ACC112 (cell line): Measurements from ENCODE around the gene MCM10.

ENCODE experiments used
- H2AFZ ChIP-seq: fragments of 200-600 bp; sonication (generic); one replicate; pipeline ENCODE4 v1.6.0; 2017; ENCODE audit warnings: antibody characterized with exemption, low read length; ENCODE audit not compliant: unreplicated experiment
- H3K27ac ChIP-seq: fragments of 200-600 bp; sonication (generic); 2 replicates; pipeline ENCODE4 v1.5.1; 2014; ENCODE audit warnings: low read depth, mild to moderate bottlenecking, antibody characterized with exemption, low read length, moderate library complexity
- H3K27me3 ChIP-seq: fragments of 200-600 bp; sonication (generic); 2 replicates; pipeline ENCODE4 v1.6.1; 2014; ENCODE audit warnings: mild to moderate bottlenecking, antibody characterized with exemption, low read length, moderate library complexity, mixed read lengths; ENCODE audit not compliant: insufficient read depth
- H3K36me3 ChIP-seq: fragments of 200-600 bp; sonication (generic); 2 replicates; pipeline ENCODE4 v1.6.1; 2016; ENCODE audit warnings: mild to moderate bottlenecking, antibody characterized with exemption, low read length, moderate library complexity, mixed read lengths; ENCODE audit not compliant: insufficient read depth
- H3K4me1 ChIP-seq: fragments of 200-600 bp; sonication (generic); one replicate; pipeline ENCODE4 v1.6.1; 2016; ENCODE audit warnings: low read length, mixed read lengths; ENCODE audit not compliant: insufficient read depth, unreplicated experiment, control insufficient read depth
- H3K4me3 ChIP-seq: fragments of 200-600 bp; sonication (generic); 2 replicates; pipeline ENCODE4 v1.5.1; 2014; ENCODE audit warnings: mild to moderate bottlenecking, low read depth, low read length
- H3K79me2 ChIP-seq: fragments of 200-600 bp; sonication (generic); one replicate; pipeline ENCODE4 v1.6.0; 2016; ENCODE audit warnings: low read length; ENCODE audit not compliant: control insufficient read depth, unreplicated experiment, insufficient read depth

The MCM10 gene

DNA sequence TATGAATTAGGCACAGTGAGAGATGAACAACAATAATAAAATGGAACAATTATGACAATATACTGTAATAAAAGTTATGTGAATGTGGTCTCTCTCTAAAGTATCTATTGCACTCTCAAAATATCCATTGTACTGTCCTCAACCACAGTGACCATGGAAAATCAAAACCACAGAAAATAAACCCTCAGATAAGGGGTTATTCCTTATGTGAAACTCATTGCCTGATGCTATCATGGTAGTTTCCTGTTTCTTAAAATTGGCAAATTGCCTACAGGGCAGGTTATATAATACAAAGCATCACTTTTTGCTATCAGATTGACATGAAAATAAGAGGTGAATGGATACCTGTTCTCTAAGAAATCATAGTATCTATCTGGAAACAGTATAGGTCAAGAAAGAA is 3.8 kb downstream of the MCM10 start:
- Histone ChIP-seq H3K4me1 (peaks cover 11% of the 10 kb centered on the region), H3K27me3 (no peaks in the 10 kb centered on the region), H3K4me3 (no peak overlapping the region), H2AFZ (no peak overlapping the region), H3K36me3 (no peaks in the 10 kb centered on the region), H3K27ac (no peak overlapping the region), H3K79me2 (peaks cover 23% of the 10 kb centered on the region)

DNA sequence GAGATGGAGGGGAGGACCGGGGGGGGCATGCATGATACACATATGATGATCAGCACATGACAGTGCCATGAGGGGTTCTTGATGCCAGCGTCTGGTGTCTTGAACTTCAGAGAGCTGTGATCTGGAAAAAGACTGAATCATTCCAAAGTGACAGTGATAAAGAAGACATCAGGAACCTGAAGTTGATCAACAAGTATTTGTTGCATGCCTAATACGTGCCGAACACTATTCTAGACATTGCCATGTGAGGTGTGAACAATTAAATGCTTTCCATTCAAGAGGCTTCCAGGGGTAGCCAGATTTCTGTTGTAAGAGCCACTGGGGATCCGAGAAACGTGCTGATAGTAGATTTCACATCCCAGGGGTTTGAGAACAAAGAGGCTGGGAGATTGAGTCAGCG is 6.2 kb downstream of the MCM10 start:
- Histone ChIP-seq H3K4me1 (peaks cover under 1% of the 10 kb centered on the region), H3K27ac (no peak overlapping the region), H2AFZ (no peak overlapping the region), H3K36me3 (no peaks in the 10 kb centered on the region; the same call in 1 of the 2 replicates), H3K27me3 (no peaks in the 10 kb centered on the region), H3K79me2 (peaks cover 13% of the 10 kb centered on the region), H3K4me3 (no peak overlapping the region)

- Histone ChIP-seq H2AFZ (no peak overlapping the region), H3K4me3 (no peak overlapping the region), H3K27me3 (no peaks in the 10 kb centered on the region), H3K79me2 (peaks cover 4% of the 10 kb centered on the region), H3K27ac (no peak overlapping the region), H3K4me1 (no peaks in the 10 kb centered on the region), H3K36me3 (no peaks in the 10 kb centered on the region; the same call in 1 of the 2 replicates)
Observed at GRCh38 chr10:13168781-13169180, 7.4 kb downstream of the MCM10 start.

GRCh38 chr10:13173616-13174015 is 12.3 kb downstream of the MCM10 start:
- Histone ChIP-seq H3K4me3 (no peak overlapping the region), H3K36me3 (peaks cover 3% of the 10 kb centered on the region; the same call in 1 of the 2 replicates), H3K79me2 (no peaks in the 10 kb centered on the region), H3K4me1 (no peaks in the 10 kb centered on the region), H3K27me3 (no peaks in the 10 kb centered on the region), H2AFZ (no peak overlapping the region), H3K27ac (no peak overlapping the region)

- Histone ChIP-seq H2AFZ (no peak overlapping the region), H3K27ac (no peak overlapping the region), H3K27me3 (no peaks in the 10 kb centered on the region), H3K4me1 (no peaks in the 10 kb centered on the region), H3K79me2 (no peaks in the 10 kb centered on the region), H3K36me3 (peaks cover 17% of the 10 kb centered on the region; the same call in 1 of the 2 replicates), H3K4me3 (no peak overlapping the region)
Observed at GRCh38 chr10:13180788-13181187, 19.4 kb downstream of the MCM10 start.

GRCh38 chr10:13182424-13182823 is 21.1 kb downstream of the MCM10 start:
- no peaks in the 10 kb centered on the region for H3K4me1 ChIP-seq
- H3K79me2 ChIP-seq: no peaks in the 10 kb centered on the region
- no peak overlapping the region for H2AFZ ChIP-seq
- H3K4me3 ChIP-seq: no peak overlapping the region
- no peak overlapping the region for H3K27ac ChIP-seq
- H3K27me3 ChIP-seq: no peaks in the 10 kb centered on the region
- H3K36me3 ChIP-seq: peaks cover 27% of the 10 kb centered on the region

- no peak overlapping the region for H2AFZ ChIP-seq
- H3K36me3 ChIP-seq: peaks cover 26% of the 10 kb centered on the region
- H3K4me1 ChIP-seq: no peaks in the 10 kb centered on the region
- H3K4me3 ChIP-seq: no peak overlapping the region
- H3K27me3 ChIP-seq: no peaks in the 10 kb centered on the region
- no peaks in the 10 kb centered on the region for H3K79me2 ChIP-seq
- no peak overlapping the region for H3K27ac ChIP-seq
Observed at GRCh38 chr10:13183625-13184024, 22.3 kb downstream of the MCM10 start.

GRCh38 chr10:13184276-13184675 is 22.9 kb downstream of the MCM10 start:
- Histone ChIP-seq H3K27me3 (no peaks in the 10 kb centered on the region), H2AFZ (no peak overlapping the region), H3K4me3 (no peak overlapping the region), H3K79me2 (no peaks in the 10 kb centered on the region), H3K36me3 (peaks cover 24% of the 10 kb centered on the region), H3K4me1 (no peaks in the 10 kb centered on the region), H3K27ac (no peak overlapping the region)

- peaks cover 24% of the 10 kb centered on the region for H3K36me3 ChIP-seq
- no peaks in the 10 kb centered on the region for H3K4me1 ChIP-seq
- H3K27ac ChIP-seq: no peak overlapping the region
- H2AFZ ChIP-seq: no peak overlapping the region
- H3K27me3 ChIP-seq: no peaks in the 10 kb centered on the region
- H3K79me2 ChIP-seq: no peaks in the 10 kb centered on the region
- no peak overlapping the region for H3K4me3 ChIP-seq
Observed at GRCh38 chr10:13184730-13185514, 23.6 kb downstream of the MCM10 start.

GRCh38 chr10:13187135-13187534 is 25.8 kb downstream of the MCM10 start:
- Histone ChIP-seq H3K27me3 (no peaks in the 10 kb centered on the region), H3K36me3 (peaks cover 22% of the 10 kb centered on the region), H3K4me3 (no peak overlapping the region), H3K4me1 (no peaks in the 10 kb centered on the region), H3K27ac (no peak overlapping the region), H2AFZ (no peak overlapping the region), H3K79me2 (no peaks in the 10 kb centered on the region)

DNA sequence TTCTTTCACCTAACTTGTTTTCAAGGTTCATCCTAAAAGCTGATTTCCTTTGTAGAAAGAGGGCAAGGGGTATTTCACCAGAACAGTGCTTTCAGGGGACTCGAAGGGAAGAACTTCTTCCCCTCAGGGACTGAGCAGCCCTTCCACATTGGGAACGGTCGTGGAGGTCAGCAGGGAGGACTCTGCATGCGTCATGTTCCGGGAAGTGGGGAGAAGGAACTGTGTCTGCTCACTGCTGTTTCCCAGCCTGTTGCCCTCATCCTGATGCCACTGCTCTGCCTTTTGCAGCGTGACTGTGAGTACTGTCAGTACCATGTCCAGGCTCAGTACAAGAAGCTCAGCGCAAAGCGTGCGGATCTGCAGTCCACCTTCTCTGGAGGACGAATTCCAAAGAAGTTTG is 27.2 kb downstream of the MCM10 start:
- H3K27me3 ChIP-seq: no peaks in the 10 kb centered on the region
- H2AFZ ChIP-seq: no peak overlapping the region
- no peaks in the 10 kb centered on the region for H3K79me2 ChIP-seq
- H3K27ac ChIP-seq: no peak overlapping the region
- H3K4me1 ChIP-seq: no peaks in the 10 kb centered on the region
- no peak overlapping the region for H3K4me3 ChIP-seq
- H3K36me3 ChIP-seq: peaks cover 22% of the 10 kb centered on the region
